K562 (cell line): ENCODE data around the gene GPR135. TPM values are rescaled to one million over a fixed set of nuclear protein-coding genes. Genes with fewer than 3 reads are reported as not detected.
A peak's percentile ranks its signal among the peaks of the same experiment; 100 is the strongest.

Source experiments
- ATAC-seq: fragments of 200-7000 bp; cut with Tn5 transposase; 3 replicates; pipeline ENCODE4 v1.9.1; 2020; ENCODE audit warnings: moderate library complexity
- BruUV-seq: library from RNA; stranded (reverse); fragments of 400-500 nt; replicated peaks from 2 replicates; lab custom pipeline; 2021; lab: Mats Ljungman, UMichigan
- CTCF ChIA-PET: fragments of 300-600 bp; formaldehyde crosslinking; extraction: SDS; loops from one replicate; lab custom pipeline; 2021; ENCODE audit warnings: low intra/inter-chr PET ratio; lab: Yijun Ruan, JAX
- POLR2A ChIA-PET: fragments of 300-600, 350-650 bp; sonication (Branson Sonifier 250); formaldehyde crosslinking; extraction: SDS; loops from one replicate; lab custom pipeline; 2021; ENCODE audit warnings: antibody characterized with exemption, inconsistent platforms; lab: Yijun Ruan, JAX
- DNase-seq, 4 experiments: peaks; one replicate each; pipeline versions ENCODE4 v3.0.0 to v3.0.0-alpha.2; 2011 to 2018; ENCODE audit warnings: low spot score in 3 of 4, mixed read lengths in 3 of 4; ENCODE audit errors: extremely low read depth in 1 of 4
- FAIRE-seq: peaks from 2 replicates; lab custom pipeline; 2011; peaks lifted over from hg19 to GRCh38; lab: Jason Lieb, UNC
- H2AFZ ChIP-seq: 2 replicates; pipeline ENCODE4 v1.6.0; 2011; ENCODE audit warnings: low read depth, low read length, control low read depth, inconsistent platforms
- H3K27ac ChIP-seq: fragments of 200-600 bp; 3 replicates; pipeline ENCODE4 v1.8.0; 2011; ENCODE audit warnings: low read depth, mild to moderate bottlenecking, control low read depth, inconsistent platforms, low read length, moderate library complexity, mixed read lengths; ENCODE audit errors: extremely low read depth
- H3K27me3 ChIP-seq, 2 experiments: fragments of 300-600 bp in 1 of 2; 2 replicates in 1 of 2; 3 replicates in 1 of 2; pipeline versions ENCODE4 v1.6.0 to v1.8.0; 2011; ENCODE audit warnings: inconsistent platforms in 2 of 2, low read length in 2 of 2, mild to moderate bottlenecking in 1 of 2, mixed read lengths in 1 of 2, moderate library complexity in 1 of 2; ENCODE audit not compliant: control insufficient read depth in 2 of 2, insufficient read depth in 2 of 2
- H3K36me3 ChIP-seq: fragments of 300-600 bp; 3 replicates; pipeline ENCODE4 v1.8.0; 2011; ENCODE audit warnings: mild to moderate bottlenecking, low read length, inconsistent platforms; ENCODE audit not compliant: control insufficient read depth, insufficient read depth
- H3K4me1 ChIP-seq, 2 experiments: fragments of 200-600 bp in 1 of 2; replicated peaks in 1 of 2; 2 replicates in 1 of 2; 3 replicates in 1 of 2; pipeline versions ENCODE4 v1.5.1 to v1.8.0; 2011; ENCODE audit warnings: inconsistent platforms in 2 of 2, low read length in 2 of 2, mild to moderate bottlenecking in 1 of 2, mixed read lengths in 1 of 2, moderate library complexity in 1 of 2; ENCODE audit not compliant: control insufficient read depth in 2 of 2, insufficient read depth in 2 of 2
- H3K4me2 ChIP-seq: 2 replicates; pipeline ENCODE4 v1.6.1; 2011; ENCODE audit warnings: low read length, control low read depth, inconsistent platforms, mixed read lengths; ENCODE audit not compliant: insufficient read depth
- H3K4me3 ChIP-seq: fragments of 200-600 bp; sonication (generic), shearing (Covaris generic); 2 replicates; pipeline ENCODE4 v1.5.1; 2016; ENCODE audit warnings: control low read depth, inconsistent platforms
- H3K79me2 ChIP-seq: fragments of 200-600 bp; 3 replicates; pipeline ENCODE4 v1.8.0; 2011; ENCODE audit warnings: low read length, inconsistent platforms; ENCODE audit not compliant: control insufficient read depth, insufficient read depth
- H3K9ac ChIP-seq, 2 experiments: 2 replicates each; pipeline versions ENCODE4 v1.6.0 to v1.6.1; 2011; ENCODE audit warnings: low read depth in 2 of 2, low read length in 2 of 2, control low read depth in 1 of 2, inconsistent platforms in 1 of 2, mild to moderate bottlenecking in 1 of 2, mixed read lengths in 1 of 2; ENCODE audit not compliant: insufficient read depth in 1 of 2
- H3K9me1 ChIP-seq: one replicate; pipeline ENCODE4 v1.6.0; 2011; ENCODE audit warnings: inconsistent platforms, mild to moderate bottlenecking, low read length, moderate library complexity; ENCODE audit not compliant: control insufficient read depth, insufficient read depth
- H3K9me3 ChIP-seq: replicated peaks from 2 replicates; pipeline ENCODE4 v1.5.1; 2011; ENCODE audit warnings: low read depth, low read length, inconsistent platforms; ENCODE audit not compliant: control insufficient read depth, insufficient read depth
- H4K20me1 ChIP-seq: replicated peaks from 2 replicates; pipeline ENCODE4 v1.6.1; 2011; ENCODE audit warnings: low read length, inconsistent platforms, mixed read lengths; ENCODE audit not compliant: control insufficient read depth, insufficient read depth
- ADNP ChIP-seq: fragments of 200-800 bp; sonication (Bioruptor generic); IDR thresholded peaks from 2 replicates; pipeline ENCODE4 v1.6.1; 2016; ENCODE audit warnings: missing genetic modification characterization, missing compliant biosample characterization
- CREM ChIP-seq: IDR thresholded peaks from 2 replicates; pipeline ENCODE4 v1.6.1; 2014; ENCODE audit warnings: antibody characterized with exemption, low read depth
- ELF4 ChIP-seq: fragments of 450-650 bp; formaldehyde crosslinking; IDR thresholded peaks from 2 replicates; pipeline ENCODE4 v1.4.0; 2022; ENCODE audit warnings: missing genetic modification characterization
- FOXA3 ChIP-seq, 2 experiments: fragments of 450-650 bp in 1 of 2; sonication (generic) in 1 of 2; formaldehyde crosslinking; IDR thresholded peaks in 1 of 2; conservative IDR thresholded peaks in 1 of 2; 2 replicates each; pipeline versions ENCODE4 v1.4.0 to v1.8.0; 2020 to 2022; ENCODE audit warnings: mild to moderate bottlenecking in 2 of 2, missing genetic modification reagents in 1 of 2
- FOXM1 ChIP-seq, 2 experiments: fragments of 450-650 bp in 1 of 2; sonication (generic) in 1 of 2; formaldehyde crosslinking in 1 of 2; IDR thresholded peaks; 2 replicates each; pipeline versions ENCODE4 v1.6.1 to v1.9.0; 2017 to 2022; ENCODE audit warnings: low read depth in 2 of 2, mild to moderate bottlenecking in 2 of 2, missing genetic modification reagents in 1 of 2, moderate library complexity in 1 of 2
- HDAC6 ChIP-seq: IDR thresholded peaks from 2 replicates; pipeline ENCODE4 v1.6.1; 2012; ENCODE audit warnings: low read depth, mild to moderate bottlenecking, control low read depth, inconsistent platforms, low read length, moderate library complexity
- HMBOX1 ChIP-seq: sonication (generic); IDR thresholded peaks from 2 replicates; pipeline ENCODE4 v1.6.1; 2016
- KAT2B ChIP-seq: IDR thresholded peaks from one replicate; pipeline ENCODE4 v1.6.1; 2012; ENCODE audit warnings: low read depth, mild to moderate bottlenecking, control low read depth, inconsistent platforms, low read length, moderate library complexity
- LARP7 ChIP-seq: fragments of 450-650 bp; IDR thresholded peaks from 2 replicates; pipeline ENCODE4 v1.6.1; 2016
- MAFF ChIP-seq: IDR thresholded peaks from 2 replicates; pipeline ENCODE4 v1.6.1; 2012; ENCODE audit warnings: low read length, improper control_type of control experiment
- MTA1 ChIP-seq: fragments of 450-650 bp; IDR thresholded peaks from 2 replicates; pipeline ENCODE4 v1.6.1; 2017; ENCODE audit warnings: borderline replicate concordance
- MXD1 ChIP-seq: fragments of 250-450 bp; sonication (Bioruptor Pico); IDR thresholded peaks from 2 replicates; pipeline ENCODE4 v1.8.0; 2021; ENCODE audit warnings: borderline replicate concordance, mild to moderate bottlenecking, moderate library complexity; ENCODE audit not compliant: poor library complexity, severe bottlenecking
- POLR3A ChIP-seq: IDR thresholded peaks from 2 replicates; pipeline ENCODE4 v1.6.1; 2011; ENCODE audit warnings: borderline replicate concordance, mild to moderate bottlenecking, moderate library complexity; ENCODE audit not compliant: insufficient read length, insufficient read depth; ENCODE audit errors: extremely low read depth
- PPARD ChIP-seq: fragments of 250-450 bp; sonication (Bioruptor Pico); IDR thresholded peaks from 2 replicates; pipeline ENCODE4 v1.8.0; 2022; ENCODE audit warnings: inconsistent platforms, mild to moderate bottlenecking, moderate library complexity
- SAP30 ChIP-seq: fragments of 200-600 bp; sonication (generic); IDR thresholded peaks from 2 replicates; pipeline ENCODE4 v1.6.1; 2012; ENCODE audit warnings: borderline replicate concordance, low read depth, mild to moderate bottlenecking, moderate library complexity, low read length, control low read depth, inconsistent platforms; ENCODE audit not compliant: insufficient read depth, poor library complexity, severe bottlenecking
- SRSF9 ChIP-seq: fragments of 200-400 bp; formaldehyde crosslinking; IDR thresholded peaks from 2 replicates; pipeline ENCODE4 v1.6.1; 2017; ENCODE audit warnings: low read depth, low read length, borderline replicate concordance
- ZNF316 ChIP-seq: fragments of 450-650 bp; IDR thresholded peaks from 2 replicates; pipeline ENCODE4 v1.6.1; 2016
- ZNF584 ChIP-seq: fragments of 200-800 bp; sonication (Bioruptor generic); IDR thresholded peaks from 2 replicates; pipeline ENCODE4 v1.6.1; 2016; ENCODE audit warnings: low read depth, mild to moderate bottlenecking, missing genetic modification characterization, missing compliant biosample characterization
- WGBS: fragments of 100-300 bp; shearing (Covaris generic); methylation state at CpG from one replicate; pipeline ENCODE4 v1.1.6; 2016; ENCODE audit warnings: low coverage, mixed read lengths; ENCODE audit not compliant: insufficient coverage; ENCODE audit errors: missing lambda C conversion rate; 5-methylcytosine and 5-hydroxymethylcytosine counted together
- in situ Hi-C: fragments of 300-500 bp; cut with MboI; formaldehyde crosslinking; loops from 4 replicates; pipeline ENCODE4 v1.15.0; 2018; ENCODE audit warnings: inconsistent platforms, mixed read lengths
- intact Hi-C: fragments of 100-400 bp; cut with micrococcal nuclease; formaldehyde crosslinking; loops from 2 replicates; pipeline ENCODE4 v1.14.2; 2022
- polyA plus RNA-seq, 8 experiments: library from polyadenylated mRNA; depleted of rRNA in 4 of 8; stranded (reverse) in 5 of 8; unstranded in 3 of 8; fragments of >200 nt; fragmentation: Nextera tagmentation in 2 of 8; fragmentation: Illumina TruSeq in 1 of 8; extraction: Ambion mirVana in 2 of 8; extraction: Trizol in 1 of 8; gene quantifications; 2 replicates each; pipeline versions ENCODE4 v1.2.1 to v1.2.3, GENCODE V29; 2011 to 2014; ENCODE audit warnings: inconsistent platforms in 1 of 8, missing spikeins in 1 of 8
- total RNA-seq, 7 experiments: library from RNA; depleted of rRNA in 6 of 7; stranded (reverse); fragments of >200 nt in 6 of 7; fragmentation: Illumina TruSeq in 2 of 7; extraction: Trizol in 2 of 7; gene quantifications; 2 replicates each; pipeline versions ENCODE4 v1.2.1 to v1.2.3, GENCODE V29; 2011 to 2021; ENCODE audit warnings: low replicate concordance in 1 of 7

GPR135 gene
- total and polyA plus RNA-seq, 9 of the 15 experiments (the other 6 are each of a cell fraction or from before 2014, with no cell fraction given): 0.06 to 1.6 (median 1.0) TPM

GRCh38 chr14:59483819-59484638 is 18.8 kb upstream of the GPR135 start, which contains the start of the genes JKAMP and L3HYPDH (continued):
- TF ChIP-seq SRSF9 (no peak), FOXA3 (CRISPR knock-in tag; conservative IDR thresholded peaks at IDR 0.05 in 1 of 2, IDR thresholded peaks at IDR 0.05 in 1 of 2) (peak in 1 of 2 experiments; percentile 58; a peak in 1 of 4 replicates), MTA1 (no peak), PPARD (no peak)
- TF ChIP-seq, all 486 proteins: peak for 139

- H2AFZ ChIP-seq: peak overlapping the region; percentile 97
- TF ChIP-seq POLR3A: no peak
- no peak for TF ChIP-seq MAFF
- TF ChIP-seq CREM: no peak
- TF ChIP-seq HMBOX1: peak; percentile 27; the same call in 1 of the 2 replicates
- no peak for TF ChIP-seq SRSF9
- TF ChIP-seq LARP7: no peak
- TF ChIP-seq SAP30: no peak
- TF ChIP-seq MXD1: no peak
- no peak for TF ChIP-seq FOXM1 (IDR thresholded peaks at IDR 0.05; ENCODE audit: low read depth)
- no peak for TF ChIP-seq FOXM1 (CRISPR knock-in tag; IDR thresholded peaks at IDR 0.05; ENCODE audit: low read depth)
- 0 out of 2 replicates have a peak, but pooled peaks have one; percentile 12 for TF ChIP-seq ADNP
- no peak for TF ChIP-seq ELF4
- TF ChIP-seq ZNF584 (CRISPR knock-in tag): no peak
- TF ChIP-seq ZNF316: 0 out of 2 replicates have a peak, but pooled peaks have one; percentile 16
- no peak for TF ChIP-seq HDAC6
- TF ChIP-seq KAT2B: no peak
Observed at GRCh38 chr14:59483363-59483762, 18.2 kb upstream of the GPR135 start.

More at GRCh38 chr14:59483363-59483762, 18.2 kb upstream of the GPR135 start:
- peaks cover 28% of the 10 kb centered on the region; the same call in 2 of the 3 replicates for H3K36me3 ChIP-seq
- H3K79me2 ChIP-seq: peaks cover 73% of the 10 kb centered on the region
- no peaks in the 10 kb centered on the region for H3K27me3 ChIP-seq
- in situ Hi-C loops (no loop called here), intact Hi-C loops (no loop called here)
- H3K4me2 ChIP-seq: peak overlapping the region; percentile 98
- CTCF ChIA-PET: no interaction called here
- H3K9me3 ChIP-seq: no peaks in the 10 kb centered on the region
- FAIRE-seq (no peak), ATAC-seq (peak; percentile 6; the same call in 2 of the 3 replicates), DNase-seq (peak in 3 of 4 experiments; percentile 14 to 38 (median 14))
- POLR2A ChIA-PET: interaction anchor here (0.8 to 1.2 kb wide), 2 partner anchors 771 to 1233 kb away, joined by 3 to 4 read pairs; no protein-coding TSS in a partner anchor
- H3K9me1 ChIP-seq: no peaks in the 10 kb centered on the region
- H3K9ac ChIP-seq: peak overlapping the region; percentile 74 to 97
- no TSS peak for BruUV-seq
- H4K20me1 ChIP-seq: no peaks in the 10 kb centered on the region; the same call in none of the 2 replicates
- peak overlapping the region; percentile 75 for H3K4me3 ChIP-seq
- H3K4me1 ChIP-seq: peaks cover 14 to 24% of the 10 kb centered on the region in 2 experiments; a peak in 4 of 5 replicates
- peak overlapping the region; percentile 93 for H3K27ac ChIP-seq
- 1% methylated on average over 12 of the region's 16 CpGs for WGBS
